IPS DF 4.7 (cell line): ENCODE data around the gene GALNT9.

Experiments
- DNase-seq: peaks from one replicate; pipeline ENCODE4 v3.0.0-alpha.2; 2013; ENCODE audit warnings: low spot score; ENCODE audit errors: extremely low read depth

Gene GALNT9

GRCh38 chr12:132217800-132218526 is 111.4 kb downstream of the GALNT9 start:
- DNase-seq = no peak

GRCh38 chr12:132217371-132217770 is 112.0 kb downstream of the GALNT9 start:
- DNase-seq = no peak

- no peak for DNase-seq
Measured at GRCh38 chr12:132216354-132216987, 112.9 kb downstream of the GALNT9 start.

GRCh38 chr12:132215299-132215989 is 113.9 kb downstream of the GALNT9 start:
- DNase-seq = no peak

GRCh38 chr12:132214891-132215290 is 114.5 kb downstream of the GALNT9 start:
- DNase-seq = no peak

- no peak for DNase-seq
Measured at GRCh38 chr12:132214161-132214476, 115.3 kb downstream of the GALNT9 start.

- no peak for DNase-seq
Measured at GRCh38 chr12:132213359-132214160, 115.8 kb downstream of the GALNT9 start.

- DNase-seq = no peak
Measured at GRCh38 chr12:132211816-132212215, 117.6 kb downstream of the GALNT9 start.

GRCh38 chr12:132211326-132211725 is 118.1 kb downstream of the GALNT9 start:
- DNase-seq = no peak

- no peak for DNase-seq
Measured at GRCh38 chr12:132210223-132211055, 119.0 kb downstream of the GALNT9 start.

- DNase-seq = no peak
Measured at GRCh38 chr12:132209619-132210222, 119.7 kb downstream of the GALNT9 start.

GRCh38 chr12:132208153-132208823 is 121.1 kb downstream of the GALNT9 start:
- DNase-seq = no peak

- no peak for DNase-seq
Measured at GRCh38 chr12:132207083-132207775, 122.2 kb downstream of the GALNT9 start.

GRCh38 chr12:132206046-132206434 is 123.3 kb downstream of the GALNT9 start:
- DNase-seq = no peak

GRCh38 chr12:132205271-132206045 is 123.9 kb downstream of the GALNT9 start:
- DNase-seq = no peak

- DNase-seq = no peak
Measured at GRCh38 chr12:132204793-132205270, 124.6 kb downstream of the GALNT9 start.

- no peak for DNase-seq
Measured at GRCh38 chr12:132204063-132204792, 125.2 kb downstream of the GALNT9 start.
